Kidney (tissue), 14 donors: ENCODE data around the gene ZSWIM8. TPM values are rescaled to one million over a fixed set of nuclear protein-coding genes. Genes with fewer than 3 reads are reported as not detected.

Experiments used
- DNase-seq, 5 donors: peaks; one replicate each; pipeline ENCODE4 v3.0.0-alpha.2; 2013 to 2020
- FAIRE-seq: peaks from 2 replicates; lab custom pipeline; 2012; peaks lifted over from hg19 to GRCh38; lab: Jason Lieb, UNC
- H3K27ac ChIP-seq, 2 donors: one replicate each; pipeline ENCODE4 v1.7.0; 2013; ENCODE audit warnings: low read depth in 2 of 2, low read length in 2 of 2, inconsistent platforms in 1 of 2
- H3K27me3 ChIP-seq: one replicate; pipeline ENCODE4 v1.7.1; 2013; ENCODE audit warnings: low read length, inconsistent platforms; ENCODE audit not compliant: control insufficient read depth, insufficient read depth
- H3K36me3 ChIP-seq, 3 donors: one replicate each; pipeline versions ENCODE4 v1.7.0 to v1.7.1; 2013; ENCODE audit warnings: low read length in 3 of 3, control low read depth in 1 of 3, inconsistent platforms in 1 of 3; ENCODE audit not compliant: insufficient read depth in 3 of 3, control insufficient read depth in 2 of 3
- H3K4me1 ChIP-seq, 3 donors: one replicate each; pipeline versions ENCODE4 v1.7.0 to v1.7.1; 2013; ENCODE audit warnings: low read length in 3 of 3, inconsistent platforms in 1 of 3, low read depth in 1 of 3; ENCODE audit not compliant: control insufficient read depth in 2 of 3, insufficient read depth in 2 of 3
- H3K4me3 ChIP-seq, 3 donors: one replicate each; pipeline versions ENCODE4 v1.7.0 to v1.8.1; 2013; ENCODE audit warnings: low read length in 3 of 3, control low read depth in 1 of 3, inconsistent platforms in 1 of 3
- H3K9ac ChIP-seq, 3 donors: one replicate each; pipeline versions ENCODE4 v1.7.0 to v1.7.1; 2013; ENCODE audit warnings: low read length in 3 of 3, control low read depth in 1 of 3, inconsistent platforms in 1 of 3
- H3K9me3 ChIP-seq, 3 donors: one replicate each; pipeline versions ENCODE4 v1.7.0 to v1.7.1; 2013; ENCODE audit warnings: low read length in 3 of 3, control low read depth in 1 of 3, inconsistent platforms in 1 of 3; ENCODE audit not compliant: control insufficient read depth in 2 of 3, insufficient read depth in 1 of 3
- CTCF ChIP-seq: IDR thresholded peaks from 3 replicates; pipeline ENCODE4 v1.5.1; 2012; ENCODE audit warnings: mild to moderate bottlenecking, moderate library complexity, borderline replicate concordance; ENCODE audit not compliant: insufficient read depth; ENCODE audit errors: extremely low read depth
- intact Hi-C: fragments of 100-400 bp; cut with DNase I; formaldehyde crosslinking; loops from one replicate; pipeline ENCODE4 v1.11.1; 2022
- polyA plus RNA-seq: library from polyadenylated mRNA; stranded (reverse); fragments of 350-450 nt; fragmentation: Illumina TruSeq; extraction: RNeasy Lipid Tissue Mini Kit (QIAGEN cat#74804); gene quantifications from one replicate; pipeline ENCODE4 v1.2.3, GENCODE V29; 2014; ENCODE audit warnings: low read depth, low replicate concordance; ENCODE audit not compliant: insufficient read depth
- total RNA-seq: library from RNA; stranded (reverse); fragmentation: NEBNext Ultra II Directional; extraction: Animal tissue kit (Norgen Biotek cat#: 25700); gene quantifications from one replicate; pipeline ENCODE4 v1.2.1, GENCODE V29; 2021
- donor health status: control.
- donor health status: control.
- donor health status: control.
- donor health status: control.
- donor health status: control.
- donor health status: DM: yes; HTN: yes; CAD: no.
- donor health status: Normal renal cell carcinoma (clear cell type).

The ZSWIM8 gene
- total and polyA plus RNA-seq, 2 donors from 2014 or later, result 91.8 to 96.7 TPM

- Histone ChIP-seq H3K9ac (peak overlapping the region; percentile 88 to 99 (median 98)), H3K4me1 (peaks cover 6 to 9% (median 8%) of the 10 kb centered on the region in 3 donors), H3K27ac (peak overlapping the region; percentile 95 to 96), H3K4me3 (peak overlapping the region; percentile 89 to 98 (median 90)), H3K9me3 (no peaks in the 10 kb centered on the region), H3K27me3 (no peaks in the 10 kb centered on the region), H3K36me3 (peaks cover 0 to 2% (median 0%) of the 10 kb centered on the region in 3 donors)
- DNase-seq (peak in 1 of 5 donors; percentile 13), FAIRE-seq (no peak)
- no peak for TF ChIP-seq CTCF
- intact Hi-C loops, result no loop called here
Observed at GRCh38 chr10:73743327-73743904, 42.0 kb upstream of the ZSWIM8 start.

GRCh38 chr10:73743905-73744663, 41.3 kb upstream of the ZSWIM8 start, which contains the start of gene SEC24C:
SEC24C (plus strand) TSS chr10:73744372; CDS start chr10:73746833, 2,461 bp downstream.
- FAIRE-seq, result no peak

GRCh38 chr10:73744664-73744975, 40.8 kb upstream of the ZSWIM8 start:
- Histone ChIP-seq H3K4me1 (peaks cover 6 to 9% (median 9%) of the 10 kb centered on the region in 3 donors), H3K9ac (peak overlapping the region; percentile 88 to 99 (median 98)), H3K27me3 (no peaks in the 10 kb centered on the region), H3K9me3 (no peaks in the 10 kb centered on the region), H3K4me3 (peak overlapping the region; percentile 89 to 98 (median 90)), H3K27ac (peak overlapping the region; percentile 95 to 96), H3K36me3 (peaks cover 2 to 6% (median 4%) of the 10 kb centered on the region in 3 donors)
- intact Hi-C loops, result no loop called here
- DNase-seq, result peak in 1 of 5 donors; percentile 86
- no peak for TF ChIP-seq CTCF
- FAIRE-seq, result no peak

More at GRCh38 chr10:73743905-73744663, 41.3 kb upstream of the ZSWIM8 start, which contains the start of gene SEC24C:
- no peaks in the 10 kb centered on the region for H3K9me3 ChIP-seq
- H3K27ac ChIP-seq, result peak within 1 kb of the TSS; percentile 95 to 96
- peaks cover 6 to 9% (median 9%) of the 10 kb centered on the region in 3 donors for H3K4me1 ChIP-seq
- peak within 1 kb of the TSS; percentile 88 to 99 (median 98) for H3K9ac ChIP-seq
- TF ChIP-seq CTCF, result no peak
- intact Hi-C loops, result no loop called here
- H3K4me3 ChIP-seq, result peak within 1 kb of the TSS; percentile 89 to 98 (median 90)
- DNase-seq, result peak; percentile 97 to 99 (median 99)
- H3K36me3 ChIP-seq, result peaks cover 2 to 4% (median 2%) of the 10 kb centered on the region in 3 donors
- H3K27me3 ChIP-seq, result no peaks in the 10 kb centered on the region
